GM18861 (cell line): ENCODE data around the gene JADE1.
A peak's percentile ranks its signal among the peaks of the same experiment; 100 is the strongest.

ENCODE experiments used
- ATAC-seq: cut with Tn5 transposase; IDR thresholded peaks from one replicate; pipeline ENCODE4 v1.9.1; 2021; ENCODE audit not compliant: unreplicated experiment

The JADE1 gene

DNA sequence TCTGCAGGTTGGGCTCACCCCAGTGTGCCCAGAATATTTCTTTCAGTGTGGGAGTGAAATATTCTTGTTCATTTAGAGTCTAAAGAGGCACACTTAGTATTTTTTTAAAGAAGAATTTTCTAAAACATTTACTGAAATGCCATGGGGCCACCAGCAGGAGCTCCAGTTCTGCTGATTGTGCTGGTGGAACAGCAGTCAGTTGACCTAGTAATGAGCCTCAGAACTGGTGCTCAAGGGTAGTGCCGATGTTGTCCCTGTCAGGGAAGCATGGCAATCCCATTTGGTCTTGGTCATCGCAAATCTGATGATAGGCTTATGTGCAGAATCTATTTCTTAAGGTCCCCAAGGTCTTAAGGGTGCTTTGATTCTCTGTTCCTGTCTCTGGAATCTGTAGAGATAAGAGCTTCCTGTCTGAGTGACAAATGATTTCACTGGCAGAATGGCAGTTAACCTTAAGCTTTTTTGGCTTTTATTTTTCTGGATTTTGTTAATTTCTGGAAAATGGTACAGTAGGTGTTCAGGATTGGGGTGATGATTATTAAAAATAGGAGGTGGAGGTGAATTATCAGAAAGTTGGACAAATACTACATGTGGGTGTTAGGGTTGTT, 31.3 kb downstream of the JADE1 start:
- ATAC-seq = no peak

GRCh38 chr4:128841402-128841801, 31.9 kb downstream of the JADE1 start:
- ATAC-seq = no peak

DNA sequence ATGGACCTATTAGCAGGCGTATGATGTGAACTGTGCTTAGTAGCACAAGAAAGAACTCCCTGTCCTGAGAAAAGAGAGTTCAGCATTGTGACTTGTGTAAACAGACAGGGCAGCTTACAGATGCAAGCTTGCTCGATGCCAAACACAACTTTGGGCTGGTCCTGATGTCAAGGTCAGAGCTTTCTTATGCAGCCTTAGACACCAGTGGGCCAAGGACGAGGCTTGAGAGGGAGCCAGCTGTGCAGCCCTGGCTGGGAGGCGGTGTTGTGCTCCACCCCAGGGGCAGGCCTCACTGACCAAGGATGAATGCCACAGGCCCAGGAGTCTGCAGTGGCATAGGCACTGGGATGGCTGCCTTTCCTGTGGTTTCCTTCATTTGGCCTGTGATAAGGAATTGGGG, 35.4 kb downstream of the JADE1 start:
- ATAC-seq = no peak

GRCh38 chr4:128846063-128846462, 36.6 kb downstream of the JADE1 start:
- ATAC-seq = no peak

GRCh38 chr4:128847082-128847724, 37.7 kb downstream of the JADE1 start:
- ATAC-seq = no peak

DNA sequence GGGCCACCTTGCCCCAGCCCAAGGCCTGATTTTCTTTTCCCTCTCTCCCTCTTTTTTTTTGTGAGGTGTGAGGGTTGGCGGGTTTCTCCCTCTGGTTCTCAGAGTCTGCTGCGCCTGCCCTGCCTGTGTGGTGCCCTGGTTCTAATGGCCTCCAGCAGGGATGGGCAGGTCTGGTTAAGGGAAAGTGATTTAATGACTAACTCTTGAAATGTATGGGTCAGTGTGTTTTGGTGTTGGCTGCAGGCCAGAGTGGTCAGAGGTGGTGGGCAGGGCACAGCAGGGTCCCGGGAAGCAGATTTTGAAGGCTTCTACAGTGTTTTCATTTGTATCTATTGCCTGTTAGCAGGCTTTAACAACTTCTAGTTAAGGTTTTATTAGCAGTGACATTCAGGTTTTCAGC, 39.0 kb downstream of the JADE1 start:
- no peak for ATAC-seq

GRCh38 chr4:128850252-128850651, 40.8 kb downstream of the JADE1 start:
- ATAC-seq = no peak

DNA sequence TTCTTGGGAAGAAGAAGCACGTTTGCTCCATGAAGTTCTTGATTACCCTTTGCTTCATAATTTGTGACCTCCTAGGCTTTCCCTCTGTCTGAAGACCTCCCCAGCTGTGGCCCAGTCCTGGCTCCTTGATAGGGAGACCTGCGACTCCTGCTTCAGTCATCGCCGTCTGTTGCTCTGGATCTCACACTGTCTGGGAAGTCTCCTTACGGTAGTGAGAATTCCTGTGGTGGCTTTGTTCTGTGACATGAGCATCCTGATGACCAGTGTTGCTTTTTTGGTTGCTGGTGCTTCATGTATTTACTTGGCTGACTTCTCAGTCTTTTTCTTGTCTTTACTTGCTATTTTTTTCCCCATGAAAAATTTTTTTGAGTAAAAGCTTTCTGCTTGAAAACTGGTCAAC, 44.2 kb downstream of the JADE1 start:
- no peak for ATAC-seq

GRCh38 chr4:128854433-128854832, 44.9 kb downstream of the JADE1 start:
- peak; percentile 85 for ATAC-seq

DNA sequence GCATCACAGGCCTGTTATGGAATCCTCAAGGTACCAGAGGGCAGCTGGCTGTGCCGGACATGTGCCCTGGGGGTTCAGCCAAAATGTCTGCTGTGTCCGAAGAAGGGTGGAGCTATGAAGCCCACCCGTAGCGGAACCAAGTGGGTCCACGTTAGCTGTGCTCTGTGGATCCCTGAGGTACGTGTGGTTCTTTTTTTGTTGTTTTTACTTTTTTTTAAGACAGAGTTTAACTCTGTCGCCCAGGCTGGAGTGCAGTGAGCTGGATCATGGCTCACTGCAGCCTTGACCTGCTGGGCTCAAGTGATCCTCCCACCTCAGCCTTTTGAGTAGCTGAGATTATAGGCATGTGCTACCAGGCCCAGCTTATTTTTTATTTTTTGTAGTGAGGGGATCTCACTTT, 46.1 kb downstream of the JADE1 start:
- ATAC-seq = no peak

GRCh38 chr4:128856246-128856645, 46.7 kb downstream of the JADE1 start:
- no peak for ATAC-seq

DNA sequence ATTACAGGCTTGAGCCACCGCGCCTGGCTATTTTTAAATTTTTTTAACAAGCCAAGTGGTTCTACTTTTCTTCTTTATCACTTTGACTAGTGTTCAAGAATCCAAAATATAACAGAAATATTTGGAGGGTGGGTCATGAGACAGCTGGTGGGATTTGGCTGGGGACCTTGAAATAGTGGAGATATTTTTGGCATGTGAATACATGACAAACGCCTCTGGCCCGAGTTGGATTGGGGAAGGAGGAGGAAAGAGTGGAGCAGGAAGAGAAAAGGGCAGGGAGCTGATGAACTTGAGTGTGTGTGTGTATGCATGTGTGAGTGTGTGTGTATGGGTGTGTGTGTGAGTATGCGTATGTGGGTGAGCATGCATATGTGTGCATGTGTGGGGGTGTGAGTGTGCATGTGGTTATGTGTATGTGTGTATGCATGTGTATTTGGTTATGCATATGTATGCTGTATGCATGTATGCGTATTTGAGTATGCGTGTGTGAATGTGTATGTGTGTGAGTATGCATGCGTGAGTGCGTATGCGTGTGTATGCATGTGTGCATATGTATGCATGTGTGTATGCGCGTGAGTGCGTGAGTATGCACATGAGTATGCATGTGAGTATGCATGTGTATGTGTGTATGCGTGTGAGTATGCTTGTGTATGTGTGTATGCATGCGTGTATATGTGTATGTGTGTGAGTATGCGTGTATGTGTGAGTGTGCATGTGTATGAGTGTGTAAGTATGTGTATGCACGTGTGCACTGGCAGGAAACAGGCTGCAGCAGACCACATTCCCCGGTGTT, 49.6 kb downstream of the JADE1 start:
- ATAC-seq = no peak

- no peak for ATAC-seq
Measured at GRCh38 chr4:128859887-128860677, 50.6 kb downstream of the JADE1 start.

DNA sequence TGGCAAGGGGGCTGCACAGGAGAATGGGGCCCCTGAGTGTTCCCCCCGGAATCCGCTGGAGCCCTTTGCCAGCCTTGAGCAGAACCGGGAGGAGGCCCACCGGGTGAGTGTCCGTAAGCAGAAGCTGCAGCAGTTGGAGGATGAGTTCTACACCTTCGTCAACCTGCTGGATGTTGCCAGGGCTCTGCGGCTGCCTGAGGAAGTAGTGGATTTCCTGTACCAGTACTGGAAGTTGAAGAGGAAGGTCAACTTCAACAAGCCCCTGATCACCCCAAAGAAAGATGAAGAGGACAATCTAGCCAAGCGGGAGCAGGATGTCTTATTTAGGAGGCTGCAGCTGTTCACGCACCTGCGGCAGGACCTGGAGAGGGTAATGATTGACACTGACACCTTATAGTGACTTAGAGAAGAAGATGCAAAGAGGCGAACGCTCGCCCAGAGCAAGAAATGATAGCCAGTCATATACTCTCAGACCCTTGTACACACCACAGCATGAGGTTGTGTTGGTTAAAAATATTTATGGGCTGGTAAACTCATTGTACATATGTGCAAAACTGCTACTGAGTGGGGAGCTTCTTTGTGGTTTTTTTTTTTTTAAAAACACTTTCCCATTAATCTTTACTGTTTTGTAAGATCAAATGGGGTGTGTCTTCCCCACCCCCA, 52.5 kb downstream of the JADE1 start:
- ATAC-seq = no peak

GRCh38 chr4:128862608-128863311, 53.3 kb downstream of the JADE1 start:
- no peak for ATAC-seq

- ATAC-seq = no peak
Measured at GRCh38 chr4:128863312-128864075, 54.0 kb downstream of the JADE1 start.

DNA sequence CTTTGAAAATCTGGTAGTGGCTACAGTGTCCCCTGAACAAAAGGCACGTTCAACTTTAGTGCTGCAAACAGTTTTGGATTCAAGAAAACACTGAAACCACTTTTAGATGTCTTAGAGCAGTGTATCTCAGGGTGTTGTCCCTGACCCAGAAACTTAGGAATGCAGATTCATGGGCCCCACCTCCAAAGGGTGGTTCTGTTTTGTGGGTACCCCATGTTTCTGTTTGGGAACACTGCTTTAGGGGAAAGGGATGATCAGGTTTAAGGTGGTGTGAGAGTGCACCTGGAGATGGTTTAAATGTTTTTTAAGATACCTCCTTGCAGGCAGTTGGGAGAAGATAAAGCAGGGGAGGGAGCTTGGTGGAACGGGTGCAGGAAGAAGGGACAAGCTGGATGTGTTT, 55.6 kb downstream of the JADE1 start:
- ATAC-seq = no peak

DNA sequence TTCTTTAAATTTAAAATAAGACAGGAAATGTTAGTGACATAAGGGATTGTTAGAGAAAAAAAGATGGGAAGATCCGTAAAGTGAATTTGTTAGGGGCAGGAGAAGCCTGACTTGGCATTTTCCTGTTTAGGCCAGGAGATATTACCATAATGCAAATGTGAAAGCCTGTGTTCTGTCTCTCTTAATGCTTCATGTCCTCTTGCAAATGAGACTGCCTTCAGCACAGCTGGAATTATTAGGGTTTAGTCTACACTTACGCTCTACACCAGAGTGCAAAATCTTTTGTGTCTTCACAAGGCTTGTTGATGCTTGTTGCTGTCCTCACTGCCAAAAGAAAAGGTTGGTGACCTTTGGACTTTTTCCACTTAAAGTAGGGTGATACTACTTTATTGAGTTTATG, 56.8 kb downstream of the JADE1 start:
- no peak for ATAC-seq

- no peak for ATAC-seq
Measured at GRCh38 chr4:128866691-128867090, 57.2 kb downstream of the JADE1 start.

- no peak for ATAC-seq
Measured at GRCh38 chr4:128868758-128869157, 59.3 kb downstream of the JADE1 start.
